Measurements from ENCODE around the gene OPTC.

- TF ChIP-seq CTCF (IDR thresholded peaks at IDR 0.05) (no peak), POLR2A (IDR thresholded peaks at IDR 0.05) (no peak), POLR2AphosphoS5 (IDR thresholded peaks at IDR 0.05) (no peak), EP300 (IDR thresholded peaks at IDR 0.05) (no peak)
Measured at GRCh38 chr1:203450001-203450400, 44.0 kb upstream of the OPTC start.

Data from stomach (tissue), 4 donors.